Measurements from ENCODE around the gene LRRC17. TPM values are rescaled to one million over a fixed set of nuclear protein-coding genes. Genes with fewer than 3 reads are reported as not detected.
A peak's percentile ranks its signal among the peaks of the same experiment; 100 is the strongest.

LRRC17 gene
- total RNA-seq, 2 donors from 2014 or later = 22.3 to 24.6 TPM

DNA sequence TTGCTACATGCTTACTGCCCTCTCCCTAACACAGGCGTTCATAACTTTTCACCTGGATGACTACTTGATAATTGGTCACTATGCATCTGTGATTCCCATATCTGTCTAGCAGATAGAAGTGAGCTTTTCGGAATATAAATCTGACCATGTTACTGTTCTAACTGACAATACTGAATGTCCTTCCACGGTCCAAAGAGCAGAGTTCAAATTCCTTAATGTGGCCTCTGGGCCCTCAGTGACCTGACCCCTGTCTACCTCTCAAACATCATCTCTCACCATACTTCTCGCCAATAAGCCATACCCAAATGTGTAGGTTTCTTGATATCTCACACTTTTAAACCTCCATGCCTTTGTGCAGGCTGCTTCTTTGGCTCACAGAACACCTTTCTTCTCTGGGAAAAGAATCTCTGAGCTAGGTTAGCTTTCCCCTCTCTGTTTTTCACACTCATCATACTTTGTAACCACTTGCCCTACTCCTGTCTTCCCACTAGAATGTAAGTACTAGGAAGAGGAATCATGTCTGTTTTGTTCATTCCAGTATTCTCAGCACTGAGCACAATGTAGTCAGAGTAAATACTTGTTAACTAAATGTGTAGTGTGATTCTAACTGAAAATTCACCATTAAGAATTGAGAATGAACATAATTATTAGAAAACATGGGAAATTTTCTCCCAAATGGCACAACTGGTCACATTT, 39.2 kb upstream of the LRRC17 start:
- no peak for ATAC-seq (ENCODE audit: insufficient number of reproducible peaks, low FRiP score, low read depth)
- DNase-seq (ENCODE audit: low spot score) = no peak
- Histone ChIP-seq H3K27ac (peak overlapping the region in 1 of 2 donors; percentile 36), H3K27me3 (replicated peaks; ENCODE audit: insufficient read depth) (no peaks in the 10 kb centered on the region), H3K4me1 (ENCODE audit: control insufficient read depth in 1 of 2, low read depth in 2 of 2) (peaks cover 11 to 28% of the 10 kb centered on the region in 2 donors), H3K9me3 (no peaks in the 10 kb centered on the region), H3K36me3 (no peaks in the 10 kb centered on the region), H3K4me3 (no peak overlapping the region)
- TF ChIP-seq, protein P1, sequence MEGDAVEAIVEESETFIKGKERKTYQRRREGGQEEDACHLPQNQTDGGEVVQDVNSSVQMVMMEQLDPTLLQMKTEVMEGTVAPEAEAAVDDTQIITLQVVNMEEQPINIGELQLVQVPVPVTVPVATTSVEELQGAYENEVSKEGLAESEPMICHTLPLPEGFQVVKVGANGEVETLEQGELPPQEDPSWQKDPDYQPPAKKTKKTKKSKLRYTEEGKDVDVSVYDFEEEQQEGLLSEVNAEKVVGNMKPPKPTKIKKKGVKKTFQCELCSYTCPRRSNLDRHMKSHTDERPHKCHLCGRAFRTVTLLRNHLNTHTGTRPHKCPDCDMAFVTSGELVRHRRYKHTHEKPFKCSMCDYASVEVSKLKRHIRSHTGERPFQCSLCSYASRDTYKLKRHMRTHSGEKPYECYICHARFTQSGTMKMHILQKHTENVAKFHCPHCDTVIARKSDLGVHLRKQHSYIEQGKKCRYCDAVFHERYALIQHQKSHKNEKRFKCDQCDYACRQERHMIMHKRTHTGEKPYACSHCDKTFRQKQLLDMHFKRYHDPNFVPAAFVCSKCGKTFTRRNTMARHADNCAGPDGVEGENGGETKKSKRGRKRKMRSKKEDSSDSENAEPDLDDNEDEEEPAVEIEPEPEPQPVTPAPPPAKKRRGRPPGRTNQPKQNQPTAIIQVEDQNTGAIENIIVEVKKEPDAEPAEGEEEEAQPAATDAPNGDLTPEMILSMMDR (IDR thresholded peaks at IDR 0.05) = no peak

DNA sequence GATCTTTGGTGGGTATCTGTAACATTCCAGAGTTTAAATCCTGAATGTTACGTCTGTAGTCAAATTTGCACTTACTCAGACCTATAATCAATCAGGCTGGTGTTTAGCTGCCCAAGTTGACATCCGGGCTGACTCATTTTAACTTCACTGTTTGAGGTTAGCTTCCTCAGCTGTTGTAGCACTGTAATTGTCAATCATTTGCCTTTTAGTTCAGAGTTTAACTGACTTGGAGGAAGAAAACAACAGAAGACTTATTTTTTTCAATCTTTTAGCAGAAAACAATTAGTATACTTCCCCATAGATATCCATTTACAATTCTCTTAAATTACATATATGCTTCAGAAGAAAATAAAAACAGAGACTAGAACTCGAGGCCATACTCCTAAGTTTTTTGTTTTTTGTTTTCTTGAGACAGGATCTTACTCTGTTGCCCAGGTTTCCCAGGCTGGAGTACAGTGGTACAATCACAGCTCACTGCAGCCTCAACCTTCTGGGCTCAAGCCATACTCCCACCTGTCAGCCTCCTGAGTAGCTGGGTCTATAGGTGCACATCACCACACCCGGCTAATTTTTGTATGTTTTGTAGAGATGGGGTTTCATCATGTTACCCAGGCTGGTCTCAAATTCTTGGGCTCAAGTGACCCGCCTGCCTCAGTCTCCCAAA, 38.5 kb upstream of the LRRC17 start:
- Histone ChIP-seq H3K36me3 (no peaks in the 10 kb centered on the region), H3K27me3 (replicated peaks; ENCODE audit: insufficient read depth) (no peaks in the 10 kb centered on the region), H3K4me3 (no peak overlapping the region), H3K4me1 (ENCODE audit: control insufficient read depth in 1 of 2, low read depth in 2 of 2) (peaks cover 11 to 28% of the 10 kb centered on the region in 2 donors), H3K27ac (peak overlapping the region in 1 of 2 donors; percentile 70), H3K9me3 (no peaks in the 10 kb centered on the region)
- TF ChIP-seq, protein P1 (IDR thresholded peaks at IDR 0.05) = no peak
- DNase-seq (ENCODE audit: low spot score) (no peak), ATAC-seq (ENCODE audit: insufficient number of reproducible peaks, low FRiP score, low read depth) (no peak)

GRCh38 chr7:102874966-102875365, 37.8 kb upstream of the LRRC17 start:
- no peak for ATAC-seq (ENCODE audit: insufficient number of reproducible peaks, low FRiP score, low read depth)

GRCh38 chr7:102875700-102876295, 37.0 kb upstream of the LRRC17 start:
- TF ChIP-seq, protein P1 (IDR thresholded peaks at IDR 0.05) = no peak
- Histone ChIP-seq H3K27ac (peak overlapping the region; percentile 17 to 70), H3K36me3 (no peaks in the 10 kb centered on the region), H3K4me1 (ENCODE audit: control insufficient read depth in 1 of 2, low read depth in 2 of 2) (peaks cover 11 to 28% of the 10 kb centered on the region in 2 donors), H3K27me3 (replicated peaks; ENCODE audit: insufficient read depth) (no peaks in the 10 kb centered on the region), H3K4me3 (no peak overlapping the region), H3K9me3 (no peaks in the 10 kb centered on the region)
- peak; percentile 98 for ATAC-seq (ENCODE audit: insufficient number of reproducible peaks, low FRiP score, low read depth)
- DNase-seq (ENCODE audit: low spot score) = peak; percentile 28

More at GRCh38 chr7:102874966-102875365, 37.8 kb upstream of the LRRC17 start:
- H3K36me3 ChIP-seq = no peaks in the 10 kb centered on the region
- H3K4me3 ChIP-seq = no peak overlapping the region
- TF ChIP-seq, protein P1 (IDR thresholded peaks at IDR 0.05) = no peak
- no peaks in the 10 kb centered on the region for H3K9me3 ChIP-seq
- peaks cover 11 to 28% of the 10 kb centered on the region in 2 donors for H3K4me1 ChIP-seq (ENCODE audit: control insufficient read depth in 1 of 2, low read depth in 2 of 2)
- DNase-seq (ENCODE audit: low spot score) = no peak
- no peaks in the 10 kb centered on the region for H3K27me3 ChIP-seq (replicated peaks; ENCODE audit: insufficient read depth)
- peak overlapping the region in 1 of 2 donors; percentile 70 for H3K27ac ChIP-seq
